Natural killer cell treated with Interleukin-12 subunit alpha and Interleukin-12 subunit beta and Interleukin-15 and Interleukin-18, amount 100 ng/mL, for 72 hours (primary cell): ENCODE results near the gene NFKB2. TPM values are rescaled to one million over a fixed set of nuclear protein-coding genes. Genes with fewer than 3 reads are reported as not detected.

ENCODE experiments used
- ATAC-seq, 2 donors: fragments of 150-1000 bp; cut with Tn5 transposase in 1 of 2; sonication (Bioruptor Pico), chemical (Tn5 transposase) in 1 of 2; 2 replicates each; pipeline ENCODE4 v1.10.0; 2021
- DNase-seq: peaks from one replicate; pipeline ENCODE4 v3.0.0; 2022; ENCODE audit warnings: low spot score
- H3K27ac Mint-ChIP-seq, 2 donors: 1 replicate in 1 of 2; 2 replicates in 1 of 2; pipeline ENCODE4 v1.8.0; 2022; ENCODE audit warnings: mixed read lengths in 2 of 2, mild to moderate bottlenecking in 1 of 2, moderate library complexity in 1 of 2
- H3K27me3 Mint-ChIP-seq, 2 donors: 1 replicate in 1 of 2; 2 replicates in 1 of 2; pipeline ENCODE4 v1.8.0; 2022; ENCODE audit warnings: mixed read lengths in 2 of 2
- H3K36me3 Mint-ChIP-seq: one replicate; pipeline ENCODE4 v1.8.0; 2022; ENCODE audit warnings: mixed read lengths
- H3K4me1 Mint-ChIP-seq, 2 donors: 1 replicate in 1 of 2; 2 replicates in 1 of 2; pipeline ENCODE4 v1.8.0; 2022; ENCODE audit warnings: low read depth in 2 of 2, mixed read lengths in 2 of 2, mild to moderate bottlenecking in 1 of 2
- H3K4me3 Mint-ChIP-seq: one replicate; pipeline ENCODE4 v1.8.0; 2022; ENCODE audit warnings: mixed read lengths
- H3K9me3 Mint-ChIP-seq: 2 replicates; pipeline ENCODE4 v1.8.0; 2022; ENCODE audit warnings: mixed read lengths
- total RNA-seq, 2 donors: library from RNA; stranded (reverse); gene quantifications; one replicate each; pipeline ENCODE4 v1.2.3, GENCODE V29; 2022

NFKB2 gene
- total RNA-seq, 2 donors from 2014 or later: 370 to 522 TPM

GRCh38 chr10:102429468-102429867 lies 34.0 kb downstream of the NFKB2 start:
- Mint-ChIP-seq H3K4me3 (no peak overlapping the region), H3K9me3 (no peaks in the 10 kb centered on the region), H3K36me3 (no peaks in the 10 kb centered on the region), H3K27me3 (no peaks in the 10 kb centered on the region), H3K27ac (no peak overlapping the region), H3K4me1 (peaks cover 33 to 47% of the 10 kb centered on the region in 2 donors)
- ATAC-seq (no peak), DNase-seq (no peak)

DNA sequence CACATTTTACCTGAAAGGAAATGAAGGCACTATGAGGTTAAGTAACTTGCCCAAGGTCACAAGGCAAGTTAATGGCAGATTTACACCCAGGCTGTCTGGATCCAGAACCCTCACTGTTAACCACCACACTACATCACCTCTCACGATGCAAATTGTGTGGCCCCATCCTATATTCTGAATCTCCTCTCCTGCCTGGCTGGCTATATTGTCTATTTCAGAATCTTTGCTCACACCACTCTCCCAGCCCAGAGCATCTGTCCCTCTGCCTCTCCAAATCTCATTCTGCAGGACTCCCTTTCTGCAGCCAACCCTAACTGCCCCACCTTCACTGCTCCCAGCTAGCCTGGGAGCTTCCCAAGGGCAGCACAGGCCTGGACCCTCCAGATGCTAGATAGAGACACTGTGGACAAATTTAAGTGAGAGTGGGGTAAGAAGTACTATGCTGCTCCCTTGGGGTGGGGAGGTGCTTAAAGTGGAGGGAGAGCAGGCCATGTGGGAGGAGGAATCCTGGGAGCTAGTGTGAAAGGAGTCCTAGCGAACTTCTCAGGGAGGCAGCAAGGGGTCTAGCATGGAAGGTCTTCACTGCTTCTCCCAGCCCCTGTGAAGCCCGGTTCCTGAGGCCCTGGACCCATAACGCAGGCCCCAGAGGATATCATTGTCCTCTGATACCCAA lies 36.1 kb downstream of the NFKB2 start:
- H3K36me3 Mint-ChIP-seq: no peaks in the 10 kb centered on the region
- peak overlapping the region; percentile 90 to 92 for H3K27ac Mint-ChIP-seq
- no peak for ATAC-seq
- no peaks in the 10 kb centered on the region for H3K27me3 Mint-ChIP-seq
- no peak for DNase-seq
- peaks cover 41 to 58% of the 10 kb centered on the region in 2 donors for H3K4me1 Mint-ChIP-seq
- H3K4me3 Mint-ChIP-seq: peak overlapping the region; percentile 96
- no peaks in the 10 kb centered on the region for H3K9me3 Mint-ChIP-seq

DNA sequence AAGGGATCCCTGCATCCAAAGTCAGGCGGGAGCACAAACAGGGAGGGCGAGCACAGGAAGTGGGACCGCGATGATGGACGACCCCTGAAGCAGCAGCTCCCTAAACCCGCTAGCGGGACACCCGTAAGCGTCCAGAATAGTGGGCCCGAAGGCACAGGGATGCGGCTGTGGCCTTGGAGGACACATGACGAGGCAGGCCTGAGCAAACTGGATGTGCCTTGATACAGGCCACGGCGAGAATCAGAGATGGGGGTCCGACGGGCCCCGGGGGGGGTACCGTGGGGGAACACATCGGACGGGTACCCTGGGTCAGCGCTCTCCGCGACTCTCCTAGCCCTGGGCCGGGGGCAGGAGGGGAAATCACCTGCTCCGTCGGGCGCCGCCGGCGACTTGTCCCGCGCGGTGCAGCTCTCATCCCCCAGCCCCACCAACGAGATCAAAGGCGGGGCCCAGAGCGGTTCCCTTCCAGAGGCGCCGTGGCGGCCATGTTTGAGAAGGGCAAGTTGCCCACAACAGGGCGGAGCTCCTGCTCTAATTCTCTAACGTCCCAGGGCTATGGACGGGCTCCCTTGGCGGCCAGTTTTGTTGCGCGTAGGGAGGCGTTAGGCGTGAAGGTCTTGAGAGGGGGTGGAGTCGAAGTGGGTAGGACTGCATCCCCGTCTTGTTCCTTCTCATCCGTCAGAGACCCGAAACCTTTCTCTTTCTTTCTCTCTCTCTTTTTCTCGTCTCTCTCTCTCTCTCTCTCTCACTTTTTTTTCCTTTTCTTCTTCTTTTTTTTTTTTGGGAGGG lies 36.9 kb downstream of the NFKB2 start, which contains the start of gene CUEDC2:
Gene CUEDC2, minus strand, starts transcription at position 413 of the 789 bp plus-strand sequence. CDS start 7,386 bp downstream, outside the sequence.
- no peaks in the 10 kb centered on the region for H3K36me3 Mint-ChIP-seq
- ATAC-seq (peak; percentile 95 to 96), DNase-seq (peak; percentile 97)
- H3K4me3 Mint-ChIP-seq: peak within 1 kb of the TSS; percentile 96
- peak within 1 kb of the TSS; percentile 90 to 92 for H3K27ac Mint-ChIP-seq
- H3K27me3 Mint-ChIP-seq: no peaks in the 10 kb centered on the region
- peaks cover 43 to 59% of the 10 kb centered on the region in 2 donors for H3K4me1 Mint-ChIP-seq
- no peaks in the 10 kb centered on the region for H3K9me3 Mint-ChIP-seq

- DNase-seq (no peak), ATAC-seq (no peak)
- Mint-ChIP-seq H3K9me3 (no peaks in the 10 kb centered on the region), H3K36me3 (no peaks in the 10 kb centered on the region), H3K27me3 (no peaks in the 10 kb centered on the region), H3K27ac (peak overlapping the region; percentile 90 to 92), H3K4me1 (peaks cover 46 to 66% of the 10 kb centered on the region in 2 donors), H3K4me3 (peak overlapping the region; percentile 96)
Observed at GRCh38 chr10:102433619-102434046, 38.1 kb downstream of the NFKB2 start.

GRCh38 chr10:102434394-102435132 lies 39.1 kb downstream of the NFKB2 start:
- peak overlapping the region; percentile 90 to 92 for H3K27ac Mint-ChIP-seq
- H3K4me1 Mint-ChIP-seq: peaks cover 46 to 66% of the 10 kb centered on the region in 2 donors
- H3K27me3 Mint-ChIP-seq: no peaks in the 10 kb centered on the region
- ATAC-seq: no peak
- H3K36me3 Mint-ChIP-seq: no peaks in the 10 kb centered on the region
- no peaks in the 10 kb centered on the region for H3K9me3 Mint-ChIP-seq
- DNase-seq: no peak
- peak overlapping the region; percentile 89 for H3K4me3 Mint-ChIP-seq

DNA sequence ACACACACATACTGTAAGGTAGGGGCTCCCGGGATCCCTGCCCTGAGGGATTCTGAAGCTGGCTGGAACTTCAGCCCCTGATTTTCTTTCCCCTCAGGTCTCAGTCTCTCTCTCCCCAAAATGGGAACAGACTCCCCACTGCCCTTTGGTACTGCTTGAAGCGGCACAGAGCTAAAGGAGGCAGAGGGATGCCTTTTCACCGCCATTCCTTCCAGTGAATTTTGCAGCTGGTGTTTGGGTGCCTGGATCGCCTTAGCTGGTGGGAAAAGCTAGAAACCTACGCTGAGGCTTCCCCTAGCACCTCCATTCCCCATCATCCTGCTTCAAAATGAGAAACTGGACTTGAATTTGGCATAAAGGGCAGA lies 39.6 kb downstream of the NFKB2 start:
- H3K9me3 Mint-ChIP-seq: no peaks in the 10 kb centered on the region
- H3K36me3 Mint-ChIP-seq: no peaks in the 10 kb centered on the region
- peaks cover 46 to 66% of the 10 kb centered on the region in 2 donors for H3K4me1 Mint-ChIP-seq
- DNase-seq: no peak
- no peak for ATAC-seq
- H3K4me3 Mint-ChIP-seq: peak overlapping the region; percentile 89
- no peaks in the 10 kb centered on the region for H3K27me3 Mint-ChIP-seq
- H3K27ac Mint-ChIP-seq: peak overlapping the region; percentile 90 to 92

DNA sequence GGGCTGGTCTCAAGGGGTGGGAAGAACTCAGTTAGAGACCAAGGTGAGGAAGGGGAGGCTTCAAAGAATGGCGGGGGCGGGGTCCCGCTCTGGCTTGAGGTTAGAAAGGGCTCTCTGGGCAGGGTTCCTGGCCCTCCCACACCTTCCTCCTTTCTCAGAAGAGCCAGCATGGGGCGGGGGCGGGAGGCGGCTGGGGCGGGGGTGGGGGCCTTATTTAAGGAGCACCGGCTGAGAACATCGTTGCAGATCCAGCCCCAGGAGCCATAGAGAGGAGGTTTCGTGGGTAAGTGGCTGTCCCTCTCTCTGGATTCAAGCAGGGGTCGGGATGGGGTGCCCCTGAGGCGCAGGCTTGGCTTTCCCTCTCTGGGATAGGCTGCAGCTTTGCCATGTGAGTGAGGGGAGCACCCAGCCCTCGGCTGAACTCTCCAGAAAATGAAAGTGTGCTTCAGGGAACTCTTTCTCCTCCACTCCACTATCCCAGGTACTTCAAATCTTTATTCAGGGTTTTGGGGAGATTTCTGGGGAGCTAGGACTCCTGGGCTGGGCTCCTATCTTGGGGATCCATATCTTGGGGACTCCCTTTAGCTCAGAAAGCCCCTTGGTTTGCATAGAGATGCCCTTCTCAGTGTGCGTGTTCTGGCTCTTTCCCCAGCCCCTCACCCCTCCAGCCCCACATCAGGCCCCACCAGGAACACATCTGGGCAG lies 40.2 kb downstream of the NFKB2 start:
- no peaks in the 10 kb centered on the region for H3K36me3 Mint-ChIP-seq
- peak overlapping the region; percentile 89 for H3K4me3 Mint-ChIP-seq
- H3K27ac Mint-ChIP-seq: peak overlapping the region; percentile 90 to 92
- no peaks in the 10 kb centered on the region for H3K27me3 Mint-ChIP-seq
- DNase-seq (peak; percentile 79), ATAC-seq (peak; percentile 15 to 64)
- peaks cover 46 to 66% of the 10 kb centered on the region in 2 donors for H3K4me1 Mint-ChIP-seq
- H3K9me3 Mint-ChIP-seq: no peaks in the 10 kb centered on the region

DNA sequence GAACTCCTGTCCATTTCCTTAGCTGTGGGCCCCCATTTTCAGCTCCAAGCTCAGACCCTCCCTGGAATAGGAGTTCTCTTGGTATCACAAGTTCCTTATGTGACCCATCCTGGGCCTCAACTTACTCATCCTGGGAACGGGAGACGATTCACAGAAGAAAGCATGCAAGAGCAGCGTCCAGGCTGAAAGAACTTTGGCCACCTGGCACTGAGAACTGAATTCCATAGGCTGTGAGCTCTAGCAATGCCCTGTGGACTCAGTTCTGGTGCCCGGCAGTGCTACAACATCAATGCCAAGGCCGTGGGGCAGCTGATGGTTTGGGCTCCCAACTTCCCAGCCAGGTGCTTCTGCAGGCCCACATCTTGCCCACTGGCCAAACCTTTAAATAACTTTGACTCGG lies 40.8 kb downstream of the NFKB2 start:
- peak overlapping the region; percentile 90 to 92 for H3K27ac Mint-ChIP-seq
- ATAC-seq: no peak
- H3K4me1 Mint-ChIP-seq: peaks cover 46 to 65% of the 10 kb centered on the region in 2 donors

DNA sequence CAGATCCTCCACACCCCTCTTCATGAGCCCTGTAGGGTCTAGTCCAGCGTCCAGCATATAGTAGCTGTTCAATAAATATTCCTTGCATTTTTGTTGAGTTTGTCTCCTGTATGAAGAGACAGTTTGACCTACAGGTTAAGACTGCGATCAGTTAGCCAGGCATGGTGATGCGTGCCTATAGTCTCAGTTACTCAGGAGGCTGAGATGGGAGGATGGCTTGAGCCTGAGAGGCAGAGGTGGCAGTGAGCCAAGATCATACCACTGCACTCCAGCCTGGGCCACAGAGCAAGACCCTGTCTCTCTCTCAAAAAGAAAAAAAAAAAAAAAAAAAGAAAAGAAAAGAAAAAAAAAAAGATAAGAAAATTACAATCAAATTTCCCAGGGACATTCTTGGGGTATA lies 42.0 kb downstream of the NFKB2 start:
- peak overlapping the region; percentile 90 to 92 for H3K27ac Mint-ChIP-seq
- ATAC-seq (no peak), DNase-seq (no peak)
- H3K36me3 Mint-ChIP-seq: no peaks in the 10 kb centered on the region
- H3K4me3 Mint-ChIP-seq: peak overlapping the region; percentile 89
- no peaks in the 10 kb centered on the region for H3K9me3 Mint-ChIP-seq
- H3K4me1 Mint-ChIP-seq: peaks cover 40 to 54% of the 10 kb centered on the region in 2 donors
- no peaks in the 10 kb centered on the region for H3K27me3 Mint-ChIP-seq

More for the DNA sequence above, 40.8 kb downstream of the NFKB2 start:
- H3K27me3 Mint-ChIP-seq: no peaks in the 10 kb centered on the region
- no peak for DNase-seq
- H3K36me3 Mint-ChIP-seq: no peaks in the 10 kb centered on the region
- H3K9me3 Mint-ChIP-seq: no peaks in the 10 kb centered on the region
- peak overlapping the region; percentile 89 for H3K4me3 Mint-ChIP-seq

- H3K27ac Mint-ChIP-seq: peak overlapping the region; percentile 90 to 92
- no peaks in the 10 kb centered on the region for H3K36me3 Mint-ChIP-seq
- H3K4me3 Mint-ChIP-seq: peak overlapping the region; percentile 89
- ATAC-seq: no peak
- no peaks in the 10 kb centered on the region for H3K27me3 Mint-ChIP-seq
- no peaks in the 10 kb centered on the region for H3K9me3 Mint-ChIP-seq
- H3K4me1 Mint-ChIP-seq: peaks cover 36 to 45% of the 10 kb centered on the region in 2 donors
- no peak for DNase-seq
Observed at GRCh38 chr10:102438374-102438773, 42.9 kb downstream of the NFKB2 start.

GRCh38 chr10:102444851-102445250 lies 49.3 kb downstream of the NFKB2 start:
- Mint-ChIP-seq H3K4me3 (no peak overlapping the region), H3K4me1 (peaks cover 8 to 13% of the 10 kb centered on the region in 2 donors), H3K27me3 (no peaks in the 10 kb centered on the region), H3K27ac (peak overlapping the region in 1 of 2 donors; percentile 48), H3K9me3 (no peaks in the 10 kb centered on the region), H3K36me3 (no peaks in the 10 kb centered on the region)
- ATAC-seq (no peak), DNase-seq (no peak)

GRCh38 chr10:102449321-102450123 lies 54.0 kb downstream of the NFKB2 start:
- H3K9me3 Mint-ChIP-seq: no peaks in the 10 kb centered on the region
- H3K27ac Mint-ChIP-seq: peak overlapping the region; percentile 83 to 89
- H3K4me3 Mint-ChIP-seq: peak overlapping the region; percentile 94
- DNase-seq (peak; percentile 86), ATAC-seq (peak; percentile 68 to 75)
- H3K4me1 Mint-ChIP-seq: peaks cover 19 to 31% of the 10 kb centered on the region in 2 donors
- H3K27me3 Mint-ChIP-seq: no peaks in the 10 kb centered on the region
- peaks cover 7% of the 10 kb centered on the region for H3K36me3 Mint-ChIP-seq

- DNase-seq: no peak
- H3K27ac Mint-ChIP-seq: peak overlapping the region; percentile 83 to 89
- peak overlapping the region; percentile 94 for H3K4me3 Mint-ChIP-seq
- H3K36me3 Mint-ChIP-seq: peaks cover 7% of the 10 kb centered on the region
- peaks cover 19 to 27% of the 10 kb centered on the region in 2 donors for H3K4me1 Mint-ChIP-seq
- peak in 1 of 2 donors; percentile 0 for ATAC-seq
- no peaks in the 10 kb centered on the region for H3K9me3 Mint-ChIP-seq
- no peaks in the 10 kb centered on the region for H3K27me3 Mint-ChIP-seq
Observed at GRCh38 chr10:102450124-102450373, 54.5 kb downstream of the NFKB2 start.
